Eye (tissue), 1 donor: ENCODE data around the gene GOLGA8J.
"Not testable (repeated sequence)": the region's sequence is repeated elsewhere in the genome, so short reads cannot be mapped to it uniquely, and the experiment has no call there.

ENCODE experiments used
- DNase-seq: peaks from one replicate; pipeline ENCODE4 v3.0.0-alpha.2; 2015

The GOLGA8J gene, protein sequence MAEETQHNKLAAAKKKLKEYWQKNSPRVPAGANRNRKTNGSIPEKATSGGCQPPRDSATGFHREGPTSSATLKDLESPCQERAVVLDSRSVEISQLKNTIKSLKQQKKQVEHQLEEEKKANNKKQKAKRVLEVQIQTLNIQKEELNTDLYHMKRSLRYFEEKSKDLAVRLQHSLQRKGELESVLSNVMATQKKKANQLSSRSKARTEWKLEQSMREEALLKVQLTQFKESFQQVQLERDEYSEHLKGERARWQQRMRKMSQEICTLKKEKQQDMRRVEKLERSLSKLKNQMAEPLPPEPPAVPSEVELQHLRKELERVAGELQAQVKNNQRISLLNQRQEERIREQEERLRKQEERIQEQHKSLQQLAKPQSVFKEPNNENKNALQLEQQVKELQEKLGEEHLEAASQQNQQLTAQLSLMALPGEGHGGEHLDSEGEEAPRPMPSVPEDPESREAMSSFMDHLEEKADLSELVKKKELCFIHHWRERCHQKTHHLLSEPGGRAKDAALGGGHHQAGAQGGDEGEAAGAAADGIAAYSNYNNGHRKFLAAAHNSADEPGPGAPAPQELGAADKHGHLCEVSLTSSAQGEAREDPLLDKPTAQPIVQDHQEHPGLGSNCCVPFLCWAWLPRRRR

DNA sequence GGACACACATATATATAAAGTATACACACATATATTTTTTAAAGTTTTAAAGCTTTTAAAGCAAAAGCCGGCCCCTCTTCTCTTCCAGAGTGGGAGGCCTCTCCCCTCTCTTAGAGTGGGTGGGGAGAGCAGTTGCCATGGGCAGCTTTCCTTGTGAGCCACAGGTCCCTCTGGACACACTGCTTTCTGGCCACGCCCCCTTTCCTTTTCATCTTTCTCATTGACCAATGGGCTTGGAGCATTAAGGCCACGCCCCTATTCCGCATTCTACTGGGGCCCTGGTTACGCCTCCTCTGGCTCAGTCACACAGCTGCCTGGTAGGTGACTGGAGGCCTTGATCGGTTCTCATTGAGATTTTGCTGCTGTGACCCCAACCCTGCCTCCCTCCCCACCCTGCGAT is at the start of gene GOLGA8J:
Gene GOLGA8J, plus strand, starts transcription at position 301 of the 400 bp plus-strand sequence. Its CDS starts 98 bp downstream, at position 399.
- not testable (repeated sequence) for DNase-seq

GRCh38 chr15:30033211-30033610 is 49.5 kb upstream of the GOLGA8J start:
- DNase-seq: no peak

DNA sequence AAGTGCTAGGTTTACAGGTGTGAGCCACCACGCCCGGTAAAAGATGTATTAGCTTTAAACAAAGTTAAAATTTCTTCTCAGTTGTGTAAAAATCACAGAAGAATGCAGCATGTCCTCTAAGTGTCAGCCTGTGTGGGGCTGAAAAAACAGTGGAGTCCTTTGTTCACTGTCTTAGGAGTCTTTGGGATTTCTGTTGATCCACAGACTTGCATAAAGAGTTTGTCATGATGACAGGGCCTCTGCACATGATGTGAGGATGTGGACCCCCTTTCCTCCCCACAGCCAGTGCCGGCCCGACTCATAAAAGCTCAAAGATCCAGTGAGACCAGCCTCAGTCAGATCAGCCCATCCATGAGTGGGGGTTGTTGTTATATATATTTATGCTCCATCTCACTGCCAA is 49.0 kb upstream of the GOLGA8J start:
- no peak for DNase-seq

DNA sequence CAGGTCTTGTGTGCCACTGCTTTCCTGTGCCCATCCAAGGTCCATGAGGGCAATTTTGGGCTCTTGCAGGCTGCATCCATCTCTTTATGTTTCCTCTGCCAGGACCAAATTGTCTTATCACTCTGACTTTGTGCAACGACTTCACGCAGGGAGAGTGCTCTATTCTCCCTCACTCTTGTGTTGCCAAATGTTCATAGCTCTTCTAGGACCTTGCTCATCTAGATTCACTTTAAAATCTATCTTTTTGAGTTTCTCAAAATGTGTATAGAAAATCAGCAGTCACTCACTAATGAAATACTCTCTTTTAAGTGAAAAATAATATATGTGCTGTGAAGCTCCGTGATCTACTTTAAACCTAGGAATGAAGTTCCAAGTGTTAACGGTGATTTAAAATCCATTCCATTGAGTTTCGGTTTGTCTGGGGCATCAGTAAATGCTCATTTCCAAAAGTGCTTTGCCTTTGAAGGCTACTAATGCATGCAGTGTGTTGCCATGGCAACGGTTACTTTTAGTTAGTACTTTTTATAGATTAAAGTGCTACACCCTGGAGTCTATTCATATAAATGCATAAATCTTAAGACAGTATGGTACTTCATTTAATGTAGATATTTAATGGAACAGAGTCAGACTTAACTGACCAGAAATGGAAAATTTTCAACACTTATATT is 46.6 kb upstream of the GOLGA8J start:
- no peak for DNase-seq

- no peak for DNase-seq
These were observed 43.9 kb upstream of the GOLGA8J start for GRCh38 chr15:30038667-30039523.

DNA sequence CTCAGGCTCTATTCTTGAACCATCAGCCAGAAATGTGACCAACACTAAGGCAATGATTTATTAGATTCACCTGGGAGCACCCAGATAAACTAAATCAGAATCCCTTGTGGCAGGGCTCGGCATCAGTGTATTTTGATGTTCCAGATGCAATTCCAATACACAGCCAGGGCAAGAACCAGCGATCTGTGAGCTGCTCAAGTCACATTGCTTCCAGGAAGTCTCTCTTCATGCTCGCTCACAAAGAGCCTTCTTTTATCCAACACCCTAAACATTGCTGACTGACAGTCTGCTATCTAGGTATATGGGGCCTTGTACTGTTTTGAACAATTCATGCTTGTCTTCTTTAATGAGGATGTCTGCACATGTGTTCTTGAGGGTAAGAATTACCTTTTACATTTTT is 40.9 kb upstream of the GOLGA8J start:
- peak; percentile 18 for DNase-seq

DNA sequence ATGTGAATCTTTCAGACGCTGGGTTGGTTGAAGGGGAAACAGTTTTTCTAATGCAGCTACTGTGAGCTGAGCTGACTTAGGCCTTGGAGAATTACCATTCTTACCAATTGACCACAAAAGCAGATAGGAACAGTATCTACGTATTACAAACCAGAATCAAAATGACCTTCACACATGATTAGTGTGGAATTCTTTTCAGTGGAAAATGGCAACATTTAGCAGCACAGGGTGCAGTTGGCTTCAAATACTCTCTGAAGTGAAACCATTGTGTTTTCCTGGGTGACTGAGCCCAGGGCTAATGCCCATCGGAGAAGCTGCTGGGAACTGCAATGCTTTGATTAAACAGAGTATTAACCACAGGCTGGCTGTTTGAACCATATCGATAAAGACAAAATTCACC is 40.2 kb upstream of the GOLGA8J start:
- DNase-seq: peak; percentile 57

DNA sequence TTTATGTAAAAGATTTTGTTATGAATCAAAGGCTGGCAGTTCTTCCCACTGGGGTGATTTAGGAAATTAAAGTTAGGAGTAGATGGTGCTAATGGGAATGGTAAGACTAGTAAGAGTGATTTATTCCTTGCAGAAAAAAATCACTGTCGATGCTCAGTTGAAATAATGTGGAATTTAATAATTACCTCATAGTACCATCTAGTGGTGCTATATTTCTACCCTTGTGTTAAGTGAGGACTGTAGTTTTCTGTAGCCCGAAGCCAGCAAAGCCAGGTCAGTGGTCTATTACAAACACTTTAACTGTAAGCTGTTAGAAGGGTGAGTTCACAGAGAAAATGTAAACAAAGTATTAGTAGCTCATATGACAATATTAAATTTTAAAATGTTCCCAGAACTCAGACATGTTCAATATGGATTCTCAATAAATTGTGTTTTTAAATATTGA is 39.5 kb upstream of the GOLGA8J start:
- peak; percentile 36 for DNase-seq

DNA sequence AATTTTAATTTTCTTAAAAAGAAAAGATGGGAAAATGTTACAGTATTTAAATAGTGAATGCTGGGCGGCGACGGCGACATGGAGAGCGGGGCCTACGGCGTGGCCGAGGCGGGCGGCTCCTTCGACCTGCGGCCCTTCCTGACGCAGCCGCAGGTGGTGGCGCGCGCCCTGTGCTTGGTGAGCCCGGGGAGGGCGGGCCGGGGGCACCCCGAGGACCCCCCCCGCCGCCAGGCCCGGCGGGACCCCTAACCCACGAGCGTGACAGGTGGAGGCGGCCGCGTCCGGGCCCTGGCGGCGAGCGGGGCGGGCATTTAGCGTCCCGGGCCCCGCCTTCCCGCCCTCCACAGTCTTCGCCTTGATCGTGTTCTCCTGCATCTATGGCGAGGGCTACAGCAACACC is 38.4 kb upstream of the GOLGA8J start:
- no peak for DNase-seq

GRCh38 chr15:30044826-30045225 is 37.9 kb upstream of the GOLGA8J start:
- not testable (repeated sequence) for DNase-seq

DNA sequence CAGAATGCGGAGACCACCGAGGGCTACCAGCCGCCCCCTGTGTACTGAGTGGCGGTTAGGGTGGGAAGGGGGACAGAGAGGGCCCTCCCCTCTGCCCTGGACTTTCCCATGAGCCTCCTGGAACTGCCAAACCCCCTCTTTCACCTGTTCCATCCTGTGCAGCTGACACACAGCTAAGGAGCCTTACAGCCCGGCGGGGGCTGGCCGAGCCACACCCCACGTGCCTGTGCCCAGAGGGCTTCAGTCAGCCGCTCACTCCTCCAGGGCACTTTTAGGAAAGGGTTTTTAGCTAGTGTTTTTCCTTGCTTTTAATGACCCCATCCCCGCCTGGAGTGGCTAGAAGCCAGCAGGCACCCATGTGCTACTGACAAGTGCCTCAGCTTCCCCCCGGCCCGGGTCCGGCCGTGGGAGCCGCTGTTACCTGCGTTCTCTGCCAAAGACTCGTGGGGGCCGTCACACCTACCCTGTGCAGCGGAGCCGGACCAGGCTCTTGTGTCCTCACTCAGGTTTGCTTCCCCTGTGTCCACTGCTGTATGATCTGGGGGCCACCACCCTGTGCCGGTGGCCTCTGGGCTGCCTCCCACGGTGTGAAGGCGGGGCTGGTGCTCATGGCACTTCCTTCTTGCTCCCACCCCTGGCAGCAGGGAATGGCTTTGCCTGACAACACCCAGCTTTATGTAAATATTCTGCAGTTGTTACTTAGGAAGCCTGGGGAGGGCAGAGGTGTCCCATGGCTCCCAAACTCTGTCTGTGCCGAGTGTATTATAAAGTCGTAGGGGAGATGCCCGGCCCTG is 37.3 kb upstream of the GOLGA8J start:
- not testable (repeated sequence) for DNase-seq

DNA sequence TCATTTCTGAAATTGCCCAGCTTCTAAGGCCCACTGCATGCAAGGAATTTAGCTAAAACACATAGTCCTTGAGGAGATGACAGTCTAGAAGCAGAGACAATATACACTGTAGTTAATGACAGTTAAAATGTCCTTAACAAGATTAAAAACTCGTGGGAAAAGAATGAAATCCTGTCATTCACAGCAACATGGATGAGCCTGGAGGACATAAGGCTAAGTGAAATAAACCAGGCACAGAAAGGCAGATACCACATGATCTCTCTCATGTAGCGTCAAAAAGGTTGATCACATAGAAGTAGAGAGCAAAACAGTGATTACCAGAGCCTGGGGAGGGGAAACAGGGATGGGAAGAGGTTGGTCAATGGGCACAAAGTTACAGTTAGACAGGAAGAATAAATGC is 36.3 kb upstream of the GOLGA8J start:
- DNase-seq: no peak

DNA sequence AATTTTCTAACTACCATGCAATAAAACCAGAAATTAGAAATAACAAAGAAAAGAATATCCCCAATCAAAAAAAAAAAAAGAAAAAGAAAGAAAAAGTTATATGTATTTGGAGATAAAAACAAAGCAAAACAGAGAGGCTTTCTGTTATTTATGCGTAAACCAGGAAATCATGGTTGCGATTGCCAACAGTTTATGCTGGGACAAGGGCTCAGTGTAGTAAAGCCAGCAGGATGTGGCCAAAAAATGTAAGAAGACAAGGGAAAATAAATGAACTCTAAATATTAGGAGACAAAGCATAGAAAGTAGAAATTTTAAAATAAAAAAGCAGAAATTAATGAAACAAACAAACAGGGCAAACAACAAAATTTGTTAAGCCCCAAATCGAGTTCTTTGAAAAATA is 27.2 kb upstream of the GOLGA8J start:
- DNase-seq: no peak

GRCh38 chr15:30056166-30056565 is 26.6 kb upstream of the GOLGA8J start:
- no peak for DNase-seq

GRCh38 chr15:30059771-30060170 is 23.0 kb upstream of the GOLGA8J start:
- no peak for DNase-seq

DNA sequence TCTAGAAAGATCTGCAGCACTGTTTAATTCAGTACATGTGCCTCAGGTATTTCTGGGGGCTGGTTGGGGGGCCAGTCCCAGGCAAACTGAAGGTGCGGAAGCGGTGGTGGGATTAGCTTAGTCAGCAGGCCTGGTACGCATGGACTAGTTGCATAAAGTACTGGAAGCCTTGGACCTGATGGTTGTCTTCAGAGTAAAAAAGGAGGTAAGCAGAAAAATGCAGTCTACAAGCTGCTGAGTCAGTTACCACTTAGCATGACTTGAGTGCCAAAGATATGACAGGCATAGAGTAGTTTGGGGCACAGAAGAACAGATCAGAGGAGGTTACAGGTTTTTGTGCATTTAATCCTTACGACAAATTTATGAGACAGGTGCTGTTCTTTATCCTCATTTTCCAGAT is 19.9 kb upstream of the GOLGA8J start:
- no peak for DNase-seq

DNA sequence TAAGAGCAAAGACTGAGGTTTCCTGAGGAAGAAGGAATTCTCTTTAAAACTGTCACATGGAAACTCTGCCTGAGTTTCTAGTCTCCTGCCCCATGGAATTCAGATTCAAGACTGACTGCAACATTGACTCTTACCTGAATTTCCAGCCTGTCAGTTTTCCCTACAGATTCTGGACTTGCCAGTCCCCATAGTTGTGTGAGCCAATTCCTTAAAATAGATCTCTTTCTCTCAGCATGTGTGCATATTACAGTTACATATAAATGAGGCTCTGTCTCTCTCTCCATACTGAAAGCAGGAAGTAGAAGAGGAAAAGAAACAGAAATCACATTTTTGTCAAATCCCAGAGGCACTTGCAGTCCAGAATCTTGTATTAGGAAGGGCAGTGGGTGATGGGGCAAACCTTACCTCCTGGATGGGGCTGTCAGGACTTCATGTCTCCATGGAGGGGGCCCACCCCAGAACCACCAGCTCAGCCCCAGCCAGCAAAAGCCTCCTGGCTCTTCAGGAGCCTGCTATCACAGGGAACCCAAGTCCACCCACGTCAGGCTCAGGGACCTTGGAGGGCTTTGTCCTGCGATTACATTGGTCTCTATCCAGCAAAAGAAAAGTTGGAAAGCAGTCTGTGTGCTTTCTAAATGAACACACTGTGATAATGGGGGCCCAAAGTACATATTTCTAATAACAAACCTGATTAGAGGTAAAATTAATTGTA is 18.8 kb upstream of the GOLGA8J start:
- DNase-seq: no peak

DNA sequence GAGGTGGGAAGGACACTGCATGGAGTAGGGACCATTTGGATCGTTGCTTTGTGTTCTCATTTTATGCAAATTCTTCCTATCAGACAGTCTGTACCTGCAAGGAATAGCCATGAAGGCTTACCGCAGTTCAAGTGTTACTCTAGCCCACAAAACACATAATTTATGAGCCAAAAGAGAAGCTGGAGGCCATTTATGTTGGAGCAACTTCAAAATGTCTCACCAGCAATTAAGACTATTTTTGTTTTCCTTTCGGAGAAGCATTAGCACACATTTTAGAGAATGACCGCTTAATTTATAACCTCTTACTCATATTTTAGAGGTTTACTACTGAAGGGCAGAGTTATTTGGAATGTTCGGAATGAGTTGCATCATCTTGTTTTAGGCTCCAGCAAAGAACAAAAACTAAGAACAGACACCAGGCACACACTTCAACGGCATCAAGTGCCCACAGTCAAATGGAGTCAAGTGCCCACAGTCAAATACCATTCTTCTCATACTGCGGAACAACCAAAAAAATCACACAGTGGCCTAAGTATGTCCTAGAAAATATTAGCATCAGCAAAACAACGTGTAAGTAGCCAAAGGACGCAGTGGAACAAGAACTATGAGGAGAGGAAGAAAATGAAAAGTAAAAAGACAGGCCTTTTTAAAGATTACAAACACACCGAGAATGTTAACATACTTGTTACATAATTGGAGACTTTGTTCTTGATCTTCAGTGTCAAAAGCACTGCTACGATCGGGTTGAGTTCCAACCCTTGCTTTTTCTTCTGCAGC is 17.5 kb upstream of the GOLGA8J start:
- DNase-seq: no peak

DNA sequence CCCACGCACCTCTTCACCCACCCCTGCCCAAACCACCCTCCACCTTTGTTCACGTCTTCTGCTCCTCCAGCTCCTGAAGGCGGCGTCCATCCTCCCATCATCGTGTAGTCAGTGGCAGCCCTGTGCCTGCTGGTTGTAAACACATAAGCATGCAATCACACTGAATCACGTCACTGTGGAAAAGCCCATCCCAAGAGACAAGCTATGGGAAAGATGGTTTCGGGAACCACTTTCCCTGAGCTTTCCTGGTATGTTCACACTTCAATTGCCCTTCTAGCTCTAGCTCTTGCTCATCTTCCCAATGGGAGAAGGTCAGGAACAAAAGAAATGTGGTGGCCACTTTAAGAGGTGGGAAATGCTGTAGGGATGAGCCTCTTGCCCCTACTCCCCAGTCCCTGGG is 14.4 kb upstream of the GOLGA8J start:
- DNase-seq: no peak

GRCh38 chr15:30072630-30073029 is 10.1 kb upstream of the GOLGA8J start:
- DNase-seq: no peak

GRCh38 chr15:30073915-30074314 is 8.8 kb upstream of the GOLGA8J start:
- DNase-seq: no peak
